Coronary artery (tissue), 2 donors: ENCODE measurements around the gene TAS2R41.
"Not testable (repeated sequence)": the region's sequence is repeated elsewhere in the genome, so short reads cannot be mapped to it uniquely, and the experiment has no call there.

Experiments
- DNase-seq: peaks from one replicate; pipeline ENCODE4 v3.0.0-alpha.2; 2017; ENCODE audit warnings: low spot score
- H3K27ac ChIP-seq, 2 donors: fragments of 200-600 bp; sonication (generic); one replicate each; pipeline ENCODE4 v1.5.1; 2016 to 2019
- H3K4me3 ChIP-seq: fragments of 200-600 bp; sonication (generic); 2 replicates; pipeline ENCODE4 v1.5.1; 2016; ENCODE audit warnings: mild to moderate bottlenecking, moderate library complexity
- CTCF ChIP-seq: fragments of 200-600 bp; sonication (generic); IDR thresholded peaks from one replicate; pipeline ENCODE4 v1.5.1; 2019; ENCODE audit warnings: antibody characterized with exemption

Gene TAS2R41

GRCh38 chr7:143484119-143484518 lies 6.4 kb downstream of the TAS2R41 start:
- no peak for TF ChIP-seq CTCF
- no peak overlapping the region for H3K4me3 ChIP-seq
- no peak overlapping the region for H3K27ac ChIP-seq
- no peak for DNase-seq

- Histone ChIP-seq H3K4me3 (no peak overlapping the region), H3K27ac (no peak overlapping the region)
- no peak for TF ChIP-seq CTCF
- DNase-seq, result no peak
Measured at GRCh38 chr7:143485094-143485493, 7.4 kb downstream of the TAS2R41 start.

DNA sequence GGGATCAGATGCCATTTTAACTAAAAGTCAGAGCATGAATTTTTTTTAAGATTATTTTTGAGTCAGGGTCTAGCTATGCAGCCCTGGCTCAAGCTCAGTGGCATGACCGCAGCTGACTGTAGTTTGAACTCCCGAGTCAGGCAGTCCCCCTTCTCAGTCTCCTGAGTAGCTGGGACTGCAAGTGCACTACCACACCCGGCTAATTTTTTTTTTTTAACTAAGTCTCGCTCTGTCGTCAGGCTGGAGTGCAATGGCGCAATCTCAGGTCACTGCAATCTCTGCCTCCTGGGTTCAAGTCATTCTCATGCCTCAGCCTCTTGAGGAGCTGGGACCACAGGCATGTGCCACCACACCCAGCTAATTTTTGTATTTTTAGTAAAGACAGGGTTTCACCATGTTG lies 7.8 kb downstream of the TAS2R41 start:
- Histone ChIP-seq H3K4me3 (no peak overlapping the region), H3K27ac (no peak overlapping the region)
- no peak for TF ChIP-seq CTCF
- DNase-seq, result no peak

- H3K4me3 ChIP-seq, DNase-seq, H3K27ac ChIP-seq: not testable (repeated sequence)
Measured at GRCh38 chr7:143486266-143486665, 8.6 kb downstream of the TAS2R41 start.

GRCh38 chr7:143487061-143487460 lies 9.4 kb downstream of the TAS2R41 start:
- no peak for DNase-seq
- TF ChIP-seq CTCF, result no peak
- Histone ChIP-seq H3K4me3 (no peak overlapping the region), H3K27ac (peak overlapping the region in 1 of 2 donors; percentile 71)

- DNase-seq, result no peak
- no peak overlapping the region for H3K4me3 ChIP-seq
- TF ChIP-seq CTCF, result no peak
- H3K27ac ChIP-seq, result peak overlapping the region in 1 of 2 donors; percentile 16
Measured at GRCh38 chr7:143487566-143487965, 9.9 kb downstream of the TAS2R41 start.

GRCh38 chr7:143490717-143491306 lies 13.1 kb downstream of the TAS2R41 start:
- no peak for TF ChIP-seq CTCF
- H3K27ac ChIP-seq, result no peak overlapping the region
- DNase-seq, result no peak

More at GRCh38 chr7:143490717-143491306, 13.1 kb downstream of the TAS2R41 start:
- H3K4me3 ChIP-seq, result no peak overlapping the region
